GM18907 (cell line): ENCODE results near the gene C15orf62.

Experiments
- ATAC-seq: cut with Tn5 transposase; IDR thresholded peaks from one replicate; pipeline ENCODE4 v1.9.1; 2021; ENCODE audit warnings: mild to moderate bottlenecking, moderate library complexity; ENCODE audit not compliant: unreplicated experiment

Gene C15orf62

GRCh38 chr15:40754883-40755811 is 14.6 kb upstream of the C15orf62 start, which contains the start of gene RMDN3:
TSS of gene RMDN3 (minus strand) at chr15:40755254. CDS start at chr15:40754783, 471 bp downstream.
- peak; percentile 77 for ATAC-seq

GRCh38 chr15:40755812-40756208 is 14.0 kb upstream of the C15orf62 start:
- no peak for ATAC-seq

- no peak for ATAC-seq
These were observed 12.8 kb upstream of the C15orf62 start for GRCh38 chr15:40756938-40757337.

GRCh38 chr15:40759961-40760360 is 9.8 kb upstream of the C15orf62 start:
- ATAC-seq: no peak

GRCh38 chr15:40762919-40763800 is 6.6 kb upstream of the C15orf62 start:
- no peak for ATAC-seq

- peak; percentile 38 for ATAC-seq
These were observed 5.8 kb upstream of the C15orf62 start, which contains the start of gene GCHFR for GRCh38 chr15:40763801-40764628. TSS of gene GCHFR (plus strand) at chr15:40764068. CDS start at chr15:40764181, 113 bp downstream.

- ATAC-seq: no peak
These were observed 5.1 kb upstream of the C15orf62 start for GRCh38 chr15:40764629-40765103.

GRCh38 chr15:40766194-40766815 is 3.5 kb upstream of the C15orf62 start:
- no peak for ATAC-seq

- ATAC-seq: no peak
These were observed 2.6 kb upstream of the C15orf62 start for GRCh38 chr15:40766906-40767837.

- ATAC-seq: no peak
These were observed 1.8 kb upstream of the C15orf62 start for GRCh38 chr15:40767838-40768500.

GRCh38 chr15:40768521-40769273 is 1.1 kb upstream of the C15orf62 start:
- ATAC-seq: no peak

GRCh38 chr15:40770147-40770721 is 454 bp downstream of the C15orf62 start:
- no peak for ATAC-seq

- no peak for ATAC-seq
These were observed 1.5 kb downstream of the C15orf62 start for GRCh38 chr15:40771242-40771641.

- no peak for ATAC-seq
These were observed 2.2 kb downstream of the C15orf62 start for GRCh38 chr15:40772014-40772413.

GRCh38 chr15:40773496-40773895 is 3.7 kb downstream of the C15orf62 start:
- ATAC-seq: no peak

GRCh38 chr15:40773902-40774301 is 4.1 kb downstream of the C15orf62 start:
- no peak for ATAC-seq

GRCh38 chr15:40775007-40775406 is 5.2 kb downstream of the C15orf62 start:
- no peak for ATAC-seq
